Cardiac fibroblast (primary cell): Measurements from ENCODE around the gene C3orf80.
A peak's percentile ranks its signal among the peaks of the same experiment; 100 is the strongest.
"Not testable (repeated sequence)": the region's sequence is repeated elsewhere in the genome, so short reads cannot be mapped to it uniquely, and the experiment has no call there.

Source experiments
- DNase-seq, 2 donors: peaks; one replicate each; pipeline versions ENCODE4 v3.0.0 to v3.0.0-alpha.2; 2010; ENCODE audit warnings: low read depth in 2 of 2
- H3K4me3 ChIP-seq, 2 donors: replicated peaks in 1 of 2; 1 replicate in 1 of 2; 2 replicates in 1 of 2; pipeline ENCODE4 v1.5.1; 2011; ENCODE audit warnings: low read depth in 2 of 2, low read length in 2 of 2, mild to moderate bottlenecking in 2 of 2, moderate library complexity in 1 of 2
- TF ChIP-seq, protein P1 (sequence below): IDR thresholded peaks from one replicate; pipeline ENCODE4 v1.5.1; 2011; ENCODE audit warnings: low read depth, mild to moderate bottlenecking, low read length, inconsistent platforms

The C3orf80 gene

DNA sequence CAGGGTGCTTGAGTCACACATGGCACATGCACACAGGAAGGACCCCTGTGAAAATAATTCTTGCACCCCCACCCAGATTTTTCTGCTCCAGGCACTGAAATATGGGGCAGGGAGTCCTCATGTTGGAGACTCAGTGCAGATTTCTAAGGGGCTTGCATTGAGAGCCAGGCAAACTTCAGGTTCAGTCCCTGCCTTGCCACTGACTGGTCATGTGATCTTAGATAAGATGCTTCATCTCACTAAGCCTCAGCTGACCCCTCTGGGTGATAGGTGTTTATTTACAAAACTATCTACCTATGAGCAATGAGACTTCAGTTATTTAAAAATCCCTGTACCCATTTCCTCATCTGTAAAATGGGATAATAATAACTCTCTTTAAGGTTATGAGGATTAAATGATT, 30.1 kb upstream of the C3orf80 start:
- TF ChIP-seq, protein P1, sequence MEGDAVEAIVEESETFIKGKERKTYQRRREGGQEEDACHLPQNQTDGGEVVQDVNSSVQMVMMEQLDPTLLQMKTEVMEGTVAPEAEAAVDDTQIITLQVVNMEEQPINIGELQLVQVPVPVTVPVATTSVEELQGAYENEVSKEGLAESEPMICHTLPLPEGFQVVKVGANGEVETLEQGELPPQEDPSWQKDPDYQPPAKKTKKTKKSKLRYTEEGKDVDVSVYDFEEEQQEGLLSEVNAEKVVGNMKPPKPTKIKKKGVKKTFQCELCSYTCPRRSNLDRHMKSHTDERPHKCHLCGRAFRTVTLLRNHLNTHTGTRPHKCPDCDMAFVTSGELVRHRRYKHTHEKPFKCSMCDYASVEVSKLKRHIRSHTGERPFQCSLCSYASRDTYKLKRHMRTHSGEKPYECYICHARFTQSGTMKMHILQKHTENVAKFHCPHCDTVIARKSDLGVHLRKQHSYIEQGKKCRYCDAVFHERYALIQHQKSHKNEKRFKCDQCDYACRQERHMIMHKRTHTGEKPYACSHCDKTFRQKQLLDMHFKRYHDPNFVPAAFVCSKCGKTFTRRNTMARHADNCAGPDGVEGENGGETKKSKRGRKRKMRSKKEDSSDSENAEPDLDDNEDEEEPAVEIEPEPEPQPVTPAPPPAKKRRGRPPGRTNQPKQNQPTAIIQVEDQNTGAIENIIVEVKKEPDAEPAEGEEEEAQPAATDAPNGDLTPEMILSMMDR = no peak
- H3K4me3 ChIP-seq = no peak overlapping the region
- no peak for DNase-seq

DNA sequence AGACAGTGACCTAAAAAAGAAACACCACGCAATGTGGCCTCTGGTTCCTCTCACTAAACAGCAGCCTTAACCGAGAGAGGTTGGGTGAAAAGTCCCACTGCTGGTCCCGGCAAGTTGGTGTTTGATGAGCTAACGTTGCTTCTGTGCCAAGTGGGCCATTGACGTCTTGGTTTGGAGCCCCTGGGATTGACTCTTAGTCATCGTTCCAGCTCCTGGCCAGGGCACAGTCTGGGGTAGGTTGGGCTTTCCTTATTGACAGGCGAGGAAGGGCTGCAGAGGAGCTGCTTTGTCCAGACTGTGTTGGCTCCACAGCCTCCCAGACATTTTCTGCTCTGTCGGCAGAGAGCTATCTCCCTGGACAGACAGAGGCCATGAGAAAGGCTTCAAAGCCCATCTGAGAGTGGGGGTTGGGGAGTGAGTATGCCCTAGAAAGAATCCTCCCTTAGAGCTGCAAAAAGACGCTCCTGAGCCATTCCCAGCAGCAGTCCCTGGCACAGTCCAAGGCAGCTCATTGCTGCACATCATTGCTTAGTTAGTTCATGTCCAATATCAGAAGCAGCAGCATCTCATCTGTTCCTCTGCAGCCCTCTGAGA, 28.6 kb upstream of the C3orf80 start:
- peak; percentile 84 to 87 for DNase-seq
- no peak overlapping the region for H3K4me3 ChIP-seq
- TF ChIP-seq, protein P1 = no peak

DNA sequence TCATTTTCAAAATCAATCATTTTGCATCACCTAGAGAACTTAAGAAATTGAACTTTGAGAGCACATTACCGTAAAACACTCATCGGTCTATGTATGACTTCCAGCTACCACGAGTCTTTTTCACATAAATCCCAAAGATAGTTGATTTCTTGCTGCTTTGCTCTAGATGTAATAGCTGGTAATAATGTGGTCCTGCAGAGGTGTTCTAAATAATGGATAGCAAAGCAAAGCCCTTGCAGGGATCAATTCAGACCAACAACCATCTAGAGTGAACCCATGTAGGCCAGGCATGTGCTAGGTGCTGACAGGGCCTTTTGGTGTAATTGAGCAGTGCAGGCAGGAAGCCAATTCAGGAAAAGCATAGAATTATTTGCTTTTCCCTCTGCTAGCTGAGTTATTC, 26.1 kb upstream of the C3orf80 start:
- H3K4me3 ChIP-seq = no peak overlapping the region
- TF ChIP-seq, protein P1 = no peak
- DNase-seq = no peak

DNA sequence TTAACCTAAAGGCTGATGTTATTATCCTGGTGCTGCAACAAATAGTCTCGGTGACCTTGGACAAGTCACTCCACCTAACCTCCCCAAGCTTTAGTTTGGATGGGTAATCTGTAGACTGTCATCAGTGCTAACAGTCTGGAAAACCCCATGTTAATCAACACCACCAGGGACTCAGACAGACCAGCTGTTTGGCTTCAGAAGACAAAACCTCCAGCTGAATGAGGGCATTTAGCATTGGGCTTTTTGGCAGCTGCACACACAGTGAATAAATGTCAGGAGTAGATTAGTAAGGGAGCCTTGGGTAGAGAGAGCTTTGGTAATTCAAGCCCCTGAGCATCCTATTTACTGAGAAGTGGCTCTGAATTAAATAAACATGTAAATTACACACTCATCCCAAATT, 24.9 kb upstream of the C3orf80 start:
- TF ChIP-seq, protein P1 = no peak
- peak; percentile 36 to 51 for DNase-seq
- H3K4me3 ChIP-seq = no peak overlapping the region

DNA sequence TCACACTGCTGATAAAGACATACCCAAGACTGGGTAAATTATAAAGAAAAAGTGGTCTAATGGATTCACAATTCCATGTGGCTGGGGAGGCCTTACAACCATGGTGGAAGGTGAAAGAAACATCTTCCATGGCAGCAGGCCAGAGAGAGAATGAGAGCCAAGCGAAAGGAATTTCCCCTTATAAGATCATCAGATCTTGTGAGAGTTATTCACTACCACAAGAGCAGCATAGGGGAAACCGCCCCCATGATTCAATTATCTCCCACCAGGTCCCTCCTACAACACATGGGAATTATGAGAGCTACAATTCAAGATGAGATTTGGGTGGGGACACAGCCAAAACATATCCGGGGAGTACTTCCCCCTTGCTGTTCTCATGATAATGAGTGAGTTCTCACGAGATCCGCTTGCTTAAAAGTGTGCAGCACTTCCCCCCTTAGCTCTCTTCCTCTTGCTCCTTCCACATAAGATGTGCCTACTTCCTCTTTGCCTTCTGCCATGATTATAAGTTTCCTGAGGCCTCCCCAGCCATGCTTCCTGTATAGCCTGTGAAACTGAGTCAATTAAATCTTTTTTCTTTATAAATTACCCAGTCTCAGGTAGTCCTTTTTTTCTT, 20.7 kb upstream of the C3orf80 start:
- not testable (repeated sequence) for H3K4me3 ChIP-seq
- peak in 1 of 2 donors; percentile 70 for DNase-seq

DNA sequence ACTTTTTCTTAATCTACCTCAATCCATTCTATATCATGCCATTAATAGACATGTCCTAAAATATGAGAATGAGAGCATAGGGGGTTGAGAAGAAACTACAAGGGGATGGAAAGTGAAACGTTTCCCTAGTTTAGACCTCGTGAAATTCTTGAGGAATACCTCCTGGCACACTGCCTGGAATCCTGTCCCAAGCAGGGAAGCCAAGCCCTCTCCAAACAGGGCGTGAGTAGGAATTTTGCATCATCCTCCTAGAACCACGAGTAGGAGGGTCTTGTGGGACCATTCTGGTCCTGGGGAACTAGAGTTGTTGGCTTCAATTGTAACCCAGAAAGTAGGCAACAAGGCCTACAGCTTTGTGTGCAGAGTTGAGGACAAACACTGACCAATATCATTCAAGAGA, 19.6 kb upstream of the C3orf80 start:
- no peak overlapping the region for H3K4me3 ChIP-seq
- DNase-seq = no peak
- TF ChIP-seq, protein P1 = no peak

DNA sequence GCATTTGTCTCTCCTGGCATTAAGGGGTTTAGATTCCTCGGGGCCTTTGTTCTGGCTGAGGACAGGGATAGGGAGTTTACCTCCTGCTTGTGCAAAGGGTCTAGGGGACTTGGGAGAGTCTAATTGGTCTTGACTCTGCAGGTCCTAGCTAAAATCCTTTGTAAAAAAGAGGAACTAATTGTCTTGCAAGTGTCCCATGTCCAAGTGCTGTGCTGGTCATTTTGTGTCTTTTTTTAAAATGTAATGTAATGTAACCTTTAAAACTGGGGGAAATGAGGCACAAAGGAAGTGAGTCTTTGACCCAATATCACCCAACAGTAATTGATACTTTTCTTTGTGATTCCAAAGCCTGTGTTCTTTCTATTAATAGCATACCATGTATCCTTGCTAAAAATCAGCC, 14.9 kb upstream of the C3orf80 start:
- TF ChIP-seq, protein P1 = no peak
- DNase-seq = no peak

More for the DNA sequence above, 14.9 kb upstream of the C3orf80 start:
- H3K4me3 ChIP-seq = no peak overlapping the region
